H1 (cell line): Measurements from ENCODE around the gene YWHAB. TPM values are rescaled to one million over a fixed set of nuclear protein-coding genes. Genes with fewer than 3 reads are reported as not detected.

Experiments used
- CTCF ChIA-PET: fragments of 300-600 bp; sonication (Branson Sonifier 250); formaldehyde crosslinking; loops from one replicate; lab custom pipeline; 2021; ENCODE audit not compliant: partially characterized antibody; lab: Charles Lee
- POLR2A ChIA-PET: fragments of 300-600 bp; sonication (Branson Sonifier 250); formaldehyde crosslinking; loops from one replicate; lab custom pipeline; 2021; ENCODE audit warnings: inconsistent platforms; ENCODE audit not compliant: partially characterized antibody; lab: Charles Lee
- DNase-seq, 2 experiments: peaks; one replicate each; pipeline versions ENCODE4 v3.0.0 to v3.0.0-alpha.2; 2010 to 2022; ENCODE audit warnings: low spot score in 2 of 2, low read depth in 1 of 2, mixed read lengths in 1 of 2
- FAIRE-seq: peaks from 2 replicates; lab custom pipeline; 2011; peaks lifted over from hg19 to GRCh38; lab: Jason Lieb, UNC
- H2AFZ ChIP-seq: 2 replicates; pipeline ENCODE4 v1.8.1; 2012; ENCODE audit warnings: low read length, inconsistent platforms
- H2AK5ac ChIP-seq: 2 replicates; pipeline ENCODE4 v1.6.1; 2013; ENCODE audit warnings: low read depth, low read length
- H2BK120ac ChIP-seq: replicated peaks from 2 replicates; pipeline ENCODE3; 2013; ENCODE audit warnings: low read depth, low read length, inconsistent platforms
- H2BK12ac ChIP-seq: 2 replicates; pipeline ENCODE4 v1.6.1; 2013; ENCODE audit warnings: low read depth, low read length
- H2BK15ac ChIP-seq: 2 replicates; pipeline ENCODE4 v1.6.1; 2013; ENCODE audit warnings: low read length
- H2BK20ac ChIP-seq: 2 replicates; pipeline ENCODE4 v1.6.1; 2013; ENCODE audit warnings: low read length
- H2BK5ac ChIP-seq: 2 replicates; pipeline ENCODE4 v1.6.1; 2013; ENCODE audit warnings: low read depth, low read length
- H3K14ac ChIP-seq: 2 replicates; pipeline ENCODE4 v1.6.1; 2013; ENCODE audit warnings: inconsistent platforms; ENCODE audit not compliant: insufficient read length
- H3K18ac ChIP-seq: 2 replicates; pipeline ENCODE4 v1.6.1; 2013; ENCODE audit warnings: low read length; ENCODE audit errors: extremely low read depth
- H3K23ac ChIP-seq: 2 replicates; pipeline ENCODE4 v1.6.1; 2013; ENCODE audit warnings: inconsistent platforms; ENCODE audit not compliant: insufficient read length
- H3K23me2 ChIP-seq: 2 replicates; pipeline ENCODE4 v1.6.1; 2013; ENCODE audit warnings: low read depth, low read length
- H3K27ac ChIP-seq: 2 replicates; pipeline ENCODE4 v1.6.1; 2011; ENCODE audit warnings: low read depth, low read length, inconsistent platforms
- H3K27me3 ChIP-seq, 4 experiments: replicated peaks in 1 of 4; 1 replicate in 1 of 4; 2 replicates in 3 of 4; pipeline versions ENCODE4 v1.6.1 to v1.8.1; 2011 to 2013; ENCODE audit warnings: low read length in 3 of 4, mild to moderate bottlenecking in 3 of 4, inconsistent platforms in 2 of 4, mixed read lengths in 2 of 4, moderate library complexity in 1 of 4; ENCODE audit not compliant: control insufficient read depth in 3 of 4, insufficient read depth in 3 of 4; ENCODE audit errors: extremely low read depth in 1 of 4
- H3K36me3 ChIP-seq, 4 experiments: 2 replicates each; pipeline versions ENCODE4 v1.6.1 to v1.8.1; 2011 to 2013; ENCODE audit warnings: mild to moderate bottlenecking in 4 of 4, low read length in 3 of 4, moderate library complexity in 2 of 4, control low read depth in 1 of 4, inconsistent platforms in 1 of 4; ENCODE audit not compliant: insufficient read depth in 4 of 4, control insufficient read depth in 2 of 4
- H3K4ac ChIP-seq: replicated peaks from 2 replicates; pipeline ENCODE3; 2013; ENCODE audit warnings: low read length, low read depth, mixed read lengths, inconsistent platforms; ENCODE audit not compliant: insufficient read length
- H3K4me1 ChIP-seq, 4 experiments: replicated peaks in 1 of 4; 1 replicate in 1 of 4; 2 replicates in 3 of 4; pipeline versions ENCODE4 v1.6.1 to v1.8.1; 2011 to 2013; ENCODE audit warnings: low read length in 3 of 4, inconsistent platforms in 2 of 4, mixed read lengths in 1 of 4; ENCODE audit not compliant: insufficient read depth in 4 of 4, control insufficient read depth in 3 of 4
- H3K4me2 ChIP-seq, 2 experiments: 2 replicates each; pipeline versions ENCODE4 v1.6.1 to v1.8.1; 2011 to 2013; ENCODE audit warnings: low read depth in 2 of 2, low read length in 2 of 2, control low read depth in 1 of 2, inconsistent platforms in 1 of 2, mild to moderate bottlenecking in 1 of 2; ENCODE audit not compliant: insufficient read depth in 1 of 2
- H3K4me3 ChIP-seq, 4 experiments: fragments of 200-600, 300-600 bp in 1 of 4; sonication (generic), shearing (Covaris generic), sonication (Bioruptor Twin) in 1 of 4; 2 replicates each; pipeline versions ENCODE4 v1.5.1 to v1.8.1; 2011 to 2016; ENCODE audit warnings: low read length in 4 of 4, low read depth in 3 of 4, control low read depth in 2 of 4, inconsistent platforms in 2 of 4, mild to moderate bottlenecking in 2 of 4, mixed read lengths in 1 of 4, moderate library complexity in 1 of 4; ENCODE audit not compliant: insufficient read depth in 2 of 4; ENCODE audit errors: extremely low read depth in 1 of 4
- H3K56ac ChIP-seq: replicated peaks from 2 replicates; pipeline ENCODE3; 2013; ENCODE audit warnings: low read depth, mild to moderate bottlenecking, mixed read lengths, low read length, inconsistent platforms; ENCODE audit not compliant: insufficient read length
- H3K79me1 ChIP-seq: 2 replicates; pipeline ENCODE4 v1.6.1; 2013; ENCODE audit warnings: low read depth, low read length, control low read depth
- H3K79me2 ChIP-seq, 2 experiments: 2 replicates each; pipeline versions ENCODE4 v1.6.1 to v1.8.1; 2012 to 2013; ENCODE audit warnings: low read length in 2 of 2, mild to moderate bottlenecking in 2 of 2, inconsistent platforms in 1 of 2; ENCODE audit not compliant: insufficient read depth in 2 of 2, control insufficient read depth in 1 of 2
- H3K9ac ChIP-seq, 4 experiments: replicated peaks in 1 of 4; 1 replicate in 1 of 4; 2 replicates in 3 of 4; pipeline versions ENCODE4 v1.6.1 to v1.8.1; 2011 to 2013; ENCODE audit warnings: low read depth in 3 of 4, low read length in 3 of 4, control low read depth in 2 of 4, mild to moderate bottlenecking in 2 of 4, moderate library complexity in 2 of 4, inconsistent platforms in 1 of 4; ENCODE audit errors: extremely low read depth in 1 of 4
- H3K9me3 ChIP-seq, 2 experiments: 2 replicates each; pipeline versions ENCODE4 v1.6.1 to v1.8.1; 2012 to 2013; ENCODE audit warnings: mild to moderate bottlenecking in 2 of 2, moderate library complexity in 2 of 2, control low read depth in 1 of 2, inconsistent platforms in 1 of 2, low read depth in 1 of 2, low read length in 1 of 2, mixed read lengths in 1 of 2; ENCODE audit not compliant: insufficient read depth in 2 of 2
- H4K20me1 ChIP-seq, 2 experiments: replicated peaks in 1 of 2; 2 replicates each; pipeline versions ENCODE3 to v1.8.1; 2011 to 2013; ENCODE audit warnings: inconsistent platforms in 2 of 2, low read length in 2 of 2, mild to moderate bottlenecking in 1 of 2; ENCODE audit not compliant: insufficient read depth in 2 of 2, control insufficient read depth in 1 of 2
- H4K5ac ChIP-seq: 2 replicates; pipeline ENCODE4 v1.6.1; 2013; ENCODE audit warnings: low read length, low read depth, mixed read lengths, inconsistent platforms; ENCODE audit not compliant: insufficient read length
- H4K8ac ChIP-seq: 2 replicates; pipeline ENCODE4 v1.8.0; 2013; ENCODE audit warnings: mild to moderate bottlenecking, moderate library complexity, low read length, inconsistent platforms; ENCODE audit not compliant: insufficient read depth; ENCODE audit errors: extremely low read depth
- H4K91ac ChIP-seq: replicated peaks from 2 replicates; pipeline ENCODE3; 2013; ENCODE audit warnings: low read length, mixed read lengths, inconsistent platforms; ENCODE audit not compliant: insufficient read length
- BCL11A ChIP-seq, 2 experiments: IDR thresholded peaks; one replicate each; pipeline ENCODE4 v1.6.1; 2011; ENCODE audit warnings: low read depth in 2 of 2, low read length in 2 of 2, mild to moderate bottlenecking in 2 of 2
- CHD1 ChIP-seq: IDR thresholded peaks from 2 replicates; pipeline ENCODE4 v1.6.1; 2012; ENCODE audit warnings: low read depth, low read length, improper control_type of control experiment
- CTBP2 ChIP-seq: IDR thresholded peaks from 2 replicates; pipeline ENCODE4 v1.7.0; 2011; ENCODE audit warnings: borderline replicate concordance, mild to moderate bottlenecking, moderate library complexity, mixed read lengths, low read length; ENCODE audit not compliant: insufficient read depth, insufficient read length
- EP300 ChIP-seq, 2 experiments: IDR thresholded peaks; 1 replicate in 1 of 2; 2 replicates in 1 of 2; pipeline ENCODE4 v1.6.1; 2011 to 2012; ENCODE audit warnings: low read depth in 2 of 2, low read length in 2 of 2, mild to moderate bottlenecking in 2 of 2, borderline replicate concordance in 1 of 2, inconsistent platforms in 1 of 2, moderate library complexity in 1 of 2
- FOSL1 ChIP-seq: IDR thresholded peaks from 2 replicates; pipeline ENCODE4 v1.6.1; 2011; ENCODE audit warnings: mild to moderate bottlenecking, low read depth, low read length, moderate library complexity; ENCODE audit not compliant: insufficient read depth
- GTF2F1 ChIP-seq: IDR thresholded peaks from 2 replicates; pipeline ENCODE4 v1.6.1; 2012; ENCODE audit warnings: low read depth, low read length, improper control_type of control experiment, borderline replicate concordance
- HDAC6 ChIP-seq: IDR thresholded peaks from one replicate; pipeline ENCODE4 v1.7.1; 2012; ENCODE audit warnings: low read depth, mild to moderate bottlenecking, inconsistent platforms, low read length, moderate library complexity
- JUN ChIP-seq: IDR thresholded peaks from 2 replicates; pipeline ENCODE4 v1.6.1; 2011; ENCODE audit warnings: low read depth, mild to moderate bottlenecking, improper control_type of control experiment, low read length
- MAFK ChIP-seq: IDR thresholded peaks from 2 replicates; pipeline ENCODE4 v1.6.1; 2012; ENCODE audit warnings: low read depth, mild to moderate bottlenecking, improper control_type of control experiment, low read length
- PHF8 ChIP-seq: fragments of 200-600 bp; sonication (generic); conservative IDR thresholded peaks from 2 replicates; pipeline ENCODE4 v1.7.1; 2012; ENCODE audit warnings: low read depth, mild to moderate bottlenecking, inconsistent platforms, low read length, moderate library complexity
- RBBP5 ChIP-seq: IDR thresholded peaks from 2 replicates; pipeline ENCODE4 v1.7.1; 2012; ENCODE audit warnings: low read depth, mild to moderate bottlenecking, inconsistent platforms, low read length, moderate library complexity, borderline replicate concordance
- TCF12 ChIP-seq: IDR thresholded peaks from 2 replicates; pipeline ENCODE4 v1.6.1; 2011; ENCODE audit warnings: low read depth, mild to moderate bottlenecking, low read length
- ZNF274 ChIP-seq: IDR thresholded peaks from 2 replicates; pipeline ENCODE4 v1.7.0; 2012; ENCODE audit warnings: low read length, borderline replicate concordance; ENCODE audit errors: extremely low read depth
- WGBS, 2 experiments: shearing (Covaris generic) in 1 of 2; methylation state at CpG; one replicate each; pipeline versions ENCODE4 v1.1.6 to v1.1.7; 2013 to 2015; ENCODE audit warnings: low lambda C conversion rate in 2 of 2, mixed read lengths in 2 of 2, inconsistent platforms in 1 of 2, low coverage in 1 of 2, missing lambda C conversion rate in 1 of 2; ENCODE audit not compliant: insufficient replicate concordance in 2 of 2, insufficient coverage in 1 of 2, insufficient read length in 1 of 2; ENCODE audit errors: extremely low coverage in 1 of 2, missing lambda C conversion rate in 1 of 2; 5-methylcytosine and 5-hydroxymethylcytosine counted together
- polyA plus RNA-seq, 7 experiments: library from polyadenylated mRNA; depleted of rRNA in 3 of 7; stranded (reverse) in 5 of 7; unstranded in 2 of 7; fragments of >200 nt in 5 of 7; fragments of 200-250 nt in 2 of 7; gene quantifications; 1 replicate in 5 of 7; 2 replicates in 1 of 7; 4 replicates in 1 of 7; pipeline versions ENCODE4 v1.2.1 to v1.2.3, GENCODE V29; 2011 to 2013; ENCODE audit warnings: missing spikeins in 2 of 7, mixed read lengths in 2 of 7
- total RNA-seq: library from RNA; stranded (reverse); fragmentation: NEBNext Ultra II Directional; extraction: Animal tissue kit (Norgen Biotek cat#: 25700); gene quantifications from 2 replicates; pipeline ENCODE4 v1.2.1, GENCODE V29; 2021

YWHAB gene
- total and polyA plus RNA-seq, 2 of the 8 experiments (the other 6 are each of a cell fraction or from before 2014, with no cell fraction given) = 72.9 to 256 TPM

GRCh38 chr20:44894959-44895358 is 9.5 kb downstream of the YWHAB start:
- ChIA-PET CTCF (interaction anchor here (0.6 kb wide), 1 partner anchor 28 kb away, joined by 3 read pairs; no protein-coding TSS in a partner anchor), POLR2A (interaction anchor here (1.4 to 6.6 kb wide), 3 partner anchors 9 to 14 kb away, joined by 3 to 38 read pairs (median 6); partner anchors contain the start of genes PABPC1L and YWHAB)
- H3K27me3 ChIP-seq = no peaks in the 10 kb centered on the region

More at GRCh38 chr20:44894959-44895358, 9.5 kb downstream of the YWHAB start:
- H3K14ac ChIP-seq = no peak overlapping the region
- H3K9ac ChIP-seq = no peak overlapping the region
- H3K4ac ChIP-seq = no peak overlapping the region
- peaks cover 13 to 26% of the 10 kb centered on the region in 2 experiments for H4K20me1 ChIP-seq
- no peak overlapping the region for H2BK15ac ChIP-seq
- no peak overlapping the region for H4K91ac ChIP-seq
- no peak overlapping the region for H2AK5ac ChIP-seq
- H3K36me3 ChIP-seq = no peaks in the 10 kb centered on the region; a peak in 1 of 8 replicates
- no peak overlapping the region for H3K27ac ChIP-seq
- H3K56ac ChIP-seq = no peak overlapping the region
- H2AFZ ChIP-seq = no peak overlapping the region
- FAIRE-seq = no peak
- no peaks in the 10 kb centered on the region for H3K23me2 ChIP-seq
- no peak overlapping the region for H4K8ac ChIP-seq
- no peak overlapping the region for H3K4me3 ChIP-seq
- no peak overlapping the region for H2BK5ac ChIP-seq
- H4K5ac ChIP-seq = no peak overlapping the region
- H3K9me3 ChIP-seq = no peaks in the 10 kb centered on the region
- H3K79me2 ChIP-seq = peaks cover 25 to 98% of the 10 kb centered on the region in 2 experiments
- no peak overlapping the region for H3K23ac ChIP-seq
- H3K18ac ChIP-seq = no peak overlapping the region
- no peak overlapping the region for H2BK12ac ChIP-seq
- no peak overlapping the region for H2BK20ac ChIP-seq
- H2BK120ac ChIP-seq = no peak overlapping the region
- H3K4me1 ChIP-seq = no peaks in the 10 kb centered on the region
- TF ChIP-seq EP300 (IDR thresholded peaks at IDR 0.05; ENCODE audit: borderline replicate concordance in 1 of 2, low read depth in 2 of 2, low read length in 2 of 2) (no peak), CHD1 (no peak), ZNF274 (no peak), RBBP5 (no peak), FOSL1 (no peak), MAFK (no peak), TCF12 (no peak), JUN (no peak), PHF8 (no peak), GTF2F1 (no peak), BCL11A (IDR thresholded peaks at IDR 0.05; ENCODE audit: low read depth in 2 of 2, low read length in 2 of 2) (no peak), CTBP2 (no peak), HDAC6 (no peak)
- H3K79me1 ChIP-seq = peaks cover 14% of the 10 kb centered on the region
- no peak for DNase-seq
- 90% methylated on average over 2 of the region's 2 CpGs; no CpG with 5 or more reads in 1 of the 2 experiments for WGBS, 2 experiments
- H3K4me2 ChIP-seq = no peak overlapping the region
